Measurements from ENCODE around the gene SPTAN1. TPM values are rescaled to one million over a fixed set of nuclear protein-coding genes. Genes with fewer than 3 reads are reported as not detected.

Gene SPTAN1
- total RNA-seq, 4 donors from 2014 or later = 234 to 464 (median 328) TPM

GRCh38 chr9:128617943-128618342 lies 65.6 kb downstream of the SPTAN1 start:
- intact Hi-C loops (cut with DNase I; ENCODE audit: low total_unique reads) = no loop called here
- Histone ChIP-seq H3K9me3 (no peaks in the 10 kb centered on the region), H3K36me3 (peaks cover 0 to 94% (median 47%) of the 10 kb centered on the region in 4 donors), H3K4me1 (no peaks in the 10 kb centered on the region), H3K27me3 (no peaks in the 10 kb centered on the region), H3K4me3 (no peak overlapping the region), H3K27ac (no peak overlapping the region)
- WGBS, 2 donors (ENCODE audit: low coverage in 1 of 2) = 91% methylated on average over 8 of the region's 8 CpGs; no CpG with 5 or more reads in 1 of the 2 donors
- DNase-seq = no peak
- in situ Hi-C loops (cut with MboI; ENCODE audit: low pct_ligation_motif_present in 1 of 4, low pct_unique_long_range_greater_than_20kb in 1 of 4, low sequenced_read_pairs in 3 of 4) = loop anchor here in 1 of 4 donors (25.0 kb wide), 1 partner anchor 369 kb away; no protein-coding TSS in a partner anchor
- TF ChIP-seq POLR2AphosphoS5 (IDR thresholded peaks at IDR 0.05) (no peak), CTCF (IDR thresholded peaks at IDR 0.05) (no peak), EP300 (IDR thresholded peaks at IDR 0.05; ENCODE audit: low read depth) (no peak), POLR2A (IDR thresholded peaks at IDR 0.05) (no peak)

- no peak overlapping the region for H3K4me3 ChIP-seq
- no peak for TF ChIP-seq POLR2AphosphoS5 (IDR thresholded peaks at IDR 0.05)
- TF ChIP-seq POLR2A (IDR thresholded peaks at IDR 0.05) = no peak
- no peak for TF ChIP-seq EP300 (IDR thresholded peaks at IDR 0.05; ENCODE audit: low read depth)
- TF ChIP-seq CTCF (IDR thresholded peaks at IDR 0.05) = no peak
- H3K27ac ChIP-seq = no peak overlapping the region
- intact Hi-C loops (cut with DNase I; ENCODE audit: low total_unique reads) = no loop called here
- H3K9me3 ChIP-seq = no peaks in the 10 kb centered on the region
- 95% methylated on average over 6 of the region's 6 CpGs; no CpG with 5 or more reads in 1 of the 2 donors for WGBS, 2 donors (ENCODE audit: low coverage in 1 of 2)
- no peaks in the 10 kb centered on the region for H3K4me1 ChIP-seq
- in situ Hi-C loops (cut with MboI; ENCODE audit: low pct_ligation_motif_present in 1 of 4, low pct_unique_long_range_greater_than_20kb in 1 of 4, low sequenced_read_pairs in 3 of 4) = loop anchor here in 1 of 4 donors (25.0 kb wide), 1 partner anchor 368 kb away; no protein-coding TSS in a partner anchor
- DNase-seq = no peak
- H3K36me3 ChIP-seq = peaks cover 0 to 87% (median 44%) of the 10 kb centered on the region in 4 donors
- no peaks in the 10 kb centered on the region for H3K27me3 ChIP-seq
Measured at GRCh38 chr9:128619127-128619526, 66.7 kb downstream of the SPTAN1 start.

- in situ Hi-C loops (cut with MboI; ENCODE audit: low pct_ligation_motif_present in 1 of 4, low pct_unique_long_range_greater_than_20kb in 1 of 4, low sequenced_read_pairs in 3 of 4) = loop anchor here in 1 of 4 donors (25.0 kb wide), 1 partner anchor 368 kb away; no protein-coding TSS in a partner anchor
- Histone ChIP-seq H3K27me3 (no peaks in the 10 kb centered on the region), H3K4me1 (no peaks in the 10 kb centered on the region), H3K9me3 (no peaks in the 10 kb centered on the region), H3K4me3 (no peak overlapping the region), H3K27ac (no peak overlapping the region), H3K36me3 (peaks cover 0 to 89% (median 44%) of the 10 kb centered on the region in 4 donors)
- WGBS, 2 donors (ENCODE audit: low coverage in 1 of 2) = 96% methylated on average over 5 of the region's 5 CpGs; no CpG with 5 or more reads in 1 of the 2 donors
- TF ChIP-seq POLR2A (IDR thresholded peaks at IDR 0.05) (no peak), CTCF (IDR thresholded peaks at IDR 0.05) (no peak), POLR2AphosphoS5 (IDR thresholded peaks at IDR 0.05) (no peak), EP300 (IDR thresholded peaks at IDR 0.05; ENCODE audit: low read depth) (no peak)
- DNase-seq = no peak
- intact Hi-C loops (cut with DNase I; ENCODE audit: low total_unique reads) = no loop called here
Measured at GRCh38 chr9:128619779-128620178, 67.4 kb downstream of the SPTAN1 start.

GRCh38 chr9:128621730-128622455 lies 69.5 kb downstream of the SPTAN1 start:
- WGBS, 2 donors (ENCODE audit: low coverage in 1 of 2) = 61 to 76% methylated on average over 2 to 14 of the region's 14 CpGs
- in situ Hi-C loops (cut with MboI; ENCODE audit: low pct_ligation_motif_present in 1 of 4, low pct_unique_long_range_greater_than_20kb in 1 of 4, low sequenced_read_pairs in 3 of 4) = loop anchor here in 1 of 4 donors (25.0 kb wide), 1 partner anchor 365 kb away; no protein-coding TSS in a partner anchor
- no peak for DNase-seq
- Histone ChIP-seq H3K4me1 (peaks cover 0 to 9% (median 4%) of the 10 kb centered on the region in 4 donors), H3K4me3 (no peak overlapping the region), H3K9me3 (no peaks in the 10 kb centered on the region), H3K36me3 (peaks cover 0 to 84% (median 45%) of the 10 kb centered on the region in 4 donors), H3K27me3 (no peaks in the 10 kb centered on the region), H3K27ac (no peak overlapping the region)
- TF ChIP-seq CTCF (IDR thresholded peaks at IDR 0.05) (no peak), POLR2AphosphoS5 (IDR thresholded peaks at IDR 0.05) (no peak), POLR2A (IDR thresholded peaks at IDR 0.05) (no peak), EP300 (IDR thresholded peaks at IDR 0.05; ENCODE audit: low read depth) (no peak)
- intact Hi-C loops (cut with DNase I; ENCODE audit: low total_unique reads) = no loop called here
